NCI-H446 treated with DMSO at 0.1 percent for 48 hours (cell line): ENCODE results near the gene GRK4.
A peak's percentile ranks its signal among the peaks of the same experiment; 100 is the strongest.
"Not testable (repeated sequence)": the region's sequence is repeated elsewhere in the genome, so short reads cannot be mapped to it uniquely, and the experiment has no call there.

Experiments used
- DNase-seq: peaks from one replicate; lab custom pipeline; 2025; lab: John Stamatoyannopoulos, UW

Gene GRK4

GRCh38 chr4:2930758-2931511 is 32.4 kb upstream of the GRK4 start:
- DNase-seq, result no peak

GRCh38 chr4:2931512-2932301 is 31.7 kb upstream of the GRK4 start:
- no peak for DNase-seq

GRCh38 chr4:2932321-2932950 is 30.9 kb upstream of the GRK4 start:
- no peak for DNase-seq

GRCh38 chr4:2932951-2933565 is 30.3 kb upstream of the GRK4 start:
- no peak for DNase-seq

- DNase-seq, result no peak
These were observed 29.8 kb upstream of the GRK4 start for GRCh38 chr4:2933566-2934076.

GRCh38 chr4:2934077-2934812 is 29.1 kb upstream of the GRK4 start:
- DNase-seq, result no peak

GRCh38 chr4:2934813-2935761 is 28.3 kb upstream of the GRK4 start:
- peak; percentile 53 for DNase-seq

- no peak for DNase-seq
These were observed 27.3 kb upstream of the GRK4 start for GRCh38 chr4:2935762-2936743.

- DNase-seq, result no peak
These were observed 26.6 kb upstream of the GRK4 start for GRCh38 chr4:2936773-2937145.

GRCh38 chr4:2937146-2937857 is 26.1 kb upstream of the GRK4 start:
- no peak for DNase-seq

GRCh38 chr4:2937986-2938385 is 25.4 kb upstream of the GRK4 start:
- no peak for DNase-seq

- DNase-seq, result not testable (repeated sequence)
These were observed 25.0 kb upstream of the GRK4 start for GRCh38 chr4:2938411-2938810.

GRCh38 chr4:2938906-2939305 is 24.5 kb upstream of the GRK4 start:
- no peak for DNase-seq

GRCh38 chr4:2939383-2940243 is 23.8 kb upstream of the GRK4 start:
- no peak for DNase-seq

- no peak for DNase-seq
These were observed 22.9 kb upstream of the GRK4 start for GRCh38 chr4:2940267-2941137.
